ENCODE measurements around the gene ZNF541.
"Not testable (repeated sequence)": the region's sequence is repeated elsewhere in the genome, so short reads cannot be mapped to it uniquely, and the experiment has no call there.

Gene ZNF541

DNA sequence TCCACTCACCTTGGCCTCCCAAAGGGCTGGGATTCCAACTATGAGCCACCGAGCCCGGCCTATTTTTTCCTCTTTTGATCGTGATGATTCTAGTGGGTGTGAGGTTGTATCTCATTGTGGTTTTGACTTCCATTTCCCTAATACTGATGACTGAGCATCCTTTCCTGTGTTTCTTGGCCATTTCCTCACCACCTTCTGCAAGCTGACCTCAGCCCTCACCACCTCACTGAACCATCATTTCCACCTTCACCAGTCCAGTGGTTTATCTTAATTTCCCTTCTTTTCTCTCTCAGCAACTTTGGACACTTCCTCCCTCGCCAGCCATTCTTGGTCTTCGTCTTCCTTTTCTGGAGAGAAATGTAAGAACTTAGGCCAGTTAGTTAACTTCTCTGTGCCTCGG lies 23.0 kb upstream of the ZNF541 start:
- FAIRE-seq: no peak
- TF ChIP-seq, protein P1, sequence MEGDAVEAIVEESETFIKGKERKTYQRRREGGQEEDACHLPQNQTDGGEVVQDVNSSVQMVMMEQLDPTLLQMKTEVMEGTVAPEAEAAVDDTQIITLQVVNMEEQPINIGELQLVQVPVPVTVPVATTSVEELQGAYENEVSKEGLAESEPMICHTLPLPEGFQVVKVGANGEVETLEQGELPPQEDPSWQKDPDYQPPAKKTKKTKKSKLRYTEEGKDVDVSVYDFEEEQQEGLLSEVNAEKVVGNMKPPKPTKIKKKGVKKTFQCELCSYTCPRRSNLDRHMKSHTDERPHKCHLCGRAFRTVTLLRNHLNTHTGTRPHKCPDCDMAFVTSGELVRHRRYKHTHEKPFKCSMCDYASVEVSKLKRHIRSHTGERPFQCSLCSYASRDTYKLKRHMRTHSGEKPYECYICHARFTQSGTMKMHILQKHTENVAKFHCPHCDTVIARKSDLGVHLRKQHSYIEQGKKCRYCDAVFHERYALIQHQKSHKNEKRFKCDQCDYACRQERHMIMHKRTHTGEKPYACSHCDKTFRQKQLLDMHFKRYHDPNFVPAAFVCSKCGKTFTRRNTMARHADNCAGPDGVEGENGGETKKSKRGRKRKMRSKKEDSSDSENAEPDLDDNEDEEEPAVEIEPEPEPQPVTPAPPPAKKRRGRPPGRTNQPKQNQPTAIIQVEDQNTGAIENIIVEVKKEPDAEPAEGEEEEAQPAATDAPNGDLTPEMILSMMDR (IDR thresholded peaks at IDR 0.05; ENCODE audit: insufficient read depth, missing control alignments): no peak
- no peak for DNase-seq (ENCODE audit: insufficient read length, low spot score)

DNA sequence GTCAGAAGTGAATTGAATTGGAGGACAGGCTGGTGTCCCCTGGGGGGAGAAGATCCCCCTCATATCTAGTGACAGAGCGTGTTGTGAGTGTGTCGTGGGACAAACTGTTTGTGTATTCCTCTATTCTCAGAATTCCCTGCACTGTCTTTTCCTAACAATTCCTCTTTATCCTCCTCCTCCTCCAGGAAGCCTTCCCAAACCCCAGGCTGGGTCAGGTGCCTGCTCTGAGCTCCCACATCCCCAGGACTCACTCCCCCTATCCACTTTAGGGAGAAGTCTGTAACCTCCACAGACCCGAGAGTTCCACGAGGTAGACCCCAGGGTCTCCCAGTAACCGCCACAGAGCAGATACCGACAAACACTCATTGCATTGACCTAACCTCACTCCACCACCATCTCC lies 20.9 kb upstream of the ZNF541 start:
- DNase-seq (ENCODE audit: insufficient read length, low spot score) (no peak), FAIRE-seq (no peak)
- TF ChIP-seq, protein P1 (IDR thresholded peaks at IDR 0.05; ENCODE audit: insufficient read depth, missing control alignments): no peak

DNA sequence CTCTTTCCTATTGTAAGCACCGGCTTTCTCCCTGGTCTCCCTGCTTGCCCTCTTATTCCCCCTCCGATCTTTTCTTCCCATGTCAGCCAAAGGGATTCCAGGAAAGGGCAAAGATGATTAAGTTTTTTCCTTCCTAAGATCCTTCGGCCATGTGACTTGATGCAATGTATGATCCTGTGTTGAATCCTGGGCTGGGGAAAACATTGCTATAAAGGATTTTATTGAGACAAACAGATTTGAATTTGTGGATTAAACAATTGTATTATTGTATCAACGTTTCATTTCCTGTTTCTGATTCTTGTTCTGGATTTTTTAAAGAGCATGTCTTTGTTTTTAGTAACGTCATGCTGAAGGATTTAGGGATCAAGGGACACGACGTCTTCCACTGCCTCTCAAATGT lies 16.9 kb upstream of the ZNF541 start:
- no peak for FAIRE-seq
- DNase-seq (ENCODE audit: insufficient read length, low spot score): no peak
- TF ChIP-seq, protein P1 (IDR thresholded peaks at IDR 0.05; ENCODE audit: insufficient read depth, missing control alignments): no peak

DNA sequence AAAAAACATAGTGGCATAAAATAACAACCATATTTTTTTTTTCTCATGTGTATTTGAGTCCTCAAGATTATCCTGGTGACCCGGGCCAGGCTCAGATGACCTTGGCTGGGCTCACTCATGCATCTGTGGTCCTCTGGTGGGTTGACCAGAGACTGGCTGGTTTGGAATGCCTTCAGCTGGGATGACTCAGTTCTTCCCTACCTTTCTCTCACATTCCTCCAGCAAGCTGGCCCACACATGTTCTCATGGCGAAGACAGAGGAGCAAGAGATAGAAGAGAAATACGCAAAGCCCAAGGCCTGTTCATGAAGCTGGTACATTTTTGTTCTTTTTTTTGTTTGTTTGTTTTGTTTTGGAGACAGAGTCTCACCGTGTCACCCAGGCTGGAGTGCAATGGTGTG lies 14.3 kb upstream of the ZNF541 start:
- FAIRE-seq (no peak), DNase-seq (ENCODE audit: insufficient read length, low spot score) (no peak)
- TF ChIP-seq, protein P1 (IDR thresholded peaks at IDR 0.05; ENCODE audit: insufficient read depth, missing control alignments): no peak

DNA sequence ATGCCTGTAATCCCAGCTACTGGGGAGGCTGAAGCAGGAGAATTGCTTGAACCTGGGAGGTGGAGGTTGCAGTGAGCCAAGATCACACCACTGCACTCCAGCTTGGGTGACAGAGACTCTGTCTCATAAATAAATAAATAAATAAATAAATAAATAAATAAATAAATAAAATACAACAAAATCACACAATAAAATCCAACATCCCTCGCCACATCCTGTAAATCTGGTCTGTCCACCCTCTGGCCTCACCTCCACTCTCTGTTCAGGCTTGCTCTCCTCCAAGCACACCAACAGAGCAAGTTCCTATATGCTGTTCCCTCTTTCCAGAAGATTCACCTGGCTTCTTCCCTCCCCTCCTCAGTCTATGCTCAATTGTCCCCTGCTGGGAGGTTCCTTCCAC lies 10.2 kb upstream of the ZNF541 start:
- DNase-seq (ENCODE audit: insufficient read length, low spot score); FAIRE-seq: not testable (repeated sequence)

DNA sequence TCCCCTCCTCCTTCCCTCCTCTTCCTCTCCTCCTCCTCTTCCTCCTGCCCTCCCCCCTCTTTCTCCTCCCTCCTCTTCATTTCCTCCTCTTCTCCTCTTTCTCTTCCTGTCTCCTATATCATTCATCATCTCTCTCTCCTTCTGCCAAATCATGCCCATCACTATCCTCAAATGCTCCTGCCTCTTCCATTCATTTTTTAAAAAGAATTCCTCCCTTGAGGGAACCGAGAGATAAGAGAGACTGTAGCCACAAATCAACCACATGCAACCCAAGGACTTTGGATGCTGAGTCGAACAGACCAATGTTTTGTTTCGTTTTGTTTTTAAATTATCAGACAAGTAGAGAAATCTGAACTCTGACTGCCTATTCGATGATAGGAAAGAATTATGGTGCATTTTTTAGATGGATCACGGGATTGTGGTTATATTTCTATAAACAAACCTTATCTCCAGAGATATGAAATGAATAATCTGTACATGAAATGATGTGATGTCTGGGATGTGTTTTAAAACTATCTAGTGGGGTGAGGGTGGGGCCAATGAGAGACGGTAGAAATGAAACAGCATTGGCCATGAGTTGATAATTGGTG lies 9.5 kb upstream of the ZNF541 start:
- DNase-seq (ENCODE audit: insufficient read length, low spot score): no peak
- FAIRE-seq: no peak
- TF ChIP-seq, protein P1 (IDR thresholded peaks at IDR 0.05; ENCODE audit: insufficient read depth, missing control alignments): no peak

DNA sequence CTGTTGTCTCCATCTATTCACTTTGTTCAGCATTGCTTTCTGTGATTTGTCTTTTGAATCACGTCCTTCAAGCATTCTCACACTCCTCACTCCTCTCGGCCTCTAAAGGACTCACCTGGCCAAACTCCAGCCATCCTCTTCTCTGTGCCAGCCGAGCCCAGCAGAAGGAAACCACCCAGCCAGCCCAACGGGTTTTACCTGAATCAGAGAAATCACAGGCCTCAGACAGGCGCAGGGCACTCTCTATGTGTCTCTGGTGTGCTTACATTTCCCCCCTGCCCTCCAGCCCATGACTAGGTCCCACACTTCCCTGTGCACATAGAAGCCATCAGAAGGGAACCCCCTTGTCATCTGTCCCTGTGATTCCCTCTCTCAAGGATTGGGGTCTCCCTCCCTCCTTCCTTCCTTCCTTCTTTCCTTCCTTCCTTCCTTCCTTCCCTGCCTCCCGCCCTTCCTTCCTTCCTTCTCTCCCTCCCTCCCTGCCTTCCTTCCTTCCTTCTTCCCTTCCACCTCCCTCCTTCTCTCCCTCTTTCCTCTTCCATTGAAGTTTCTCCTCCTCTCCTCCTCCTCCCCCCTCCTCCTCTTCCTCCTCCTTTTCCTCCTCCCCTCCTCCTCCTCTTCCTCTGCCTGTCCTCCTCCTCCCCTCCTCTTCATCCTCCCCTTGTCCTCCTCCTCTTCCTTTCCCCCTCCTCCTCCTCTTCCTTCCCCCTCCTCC lies 8.8 kb upstream of the ZNF541 start:
- FAIRE-seq (no peak), DNase-seq (ENCODE audit: insufficient read length, low spot score) (no peak)
- TF ChIP-seq, protein P1 (IDR thresholded peaks at IDR 0.05; ENCODE audit: insufficient read depth, missing control alignments): no peak
